Mucosa of rectum (tissue), 2 donors: ENCODE measurements around the gene AKT3.
A peak's percentile ranks its signal among the peaks of the same experiment; 100 is the strongest.

Experiments used
- H3K27ac ChIP-seq, 2 donors: one replicate each; pipeline ENCODE4 v1.7.0; 2013; ENCODE audit warnings: inconsistent platforms in 2 of 2, low read depth in 2 of 2, low read length in 2 of 2
- H3K27me3 ChIP-seq, 2 donors: one replicate each; pipeline ENCODE4 v1.7.0; 2013; ENCODE audit warnings: low read length in 2 of 2; ENCODE audit not compliant: control insufficient read depth in 2 of 2, insufficient read depth in 2 of 2
- H3K36me3 ChIP-seq, 2 donors: one replicate each; pipeline ENCODE4 v1.7.0; 2013; ENCODE audit warnings: low read length in 2 of 2; ENCODE audit not compliant: control insufficient read depth in 2 of 2, insufficient read depth in 2 of 2
- H3K4me1 ChIP-seq, 2 donors: one replicate each; pipeline ENCODE4 v1.7.0; 2013; ENCODE audit warnings: low read length in 2 of 2, mild to moderate bottlenecking in 1 of 2; ENCODE audit not compliant: control insufficient read depth in 2 of 2, insufficient read depth in 2 of 2
- H3K4me3 ChIP-seq, 2 donors: one replicate each; pipeline ENCODE4 v1.7.0; 2013; ENCODE audit warnings: low read length in 2 of 2
- H3K9ac ChIP-seq, 2 donors: one replicate each; pipeline ENCODE4 v1.7.0; 2013; ENCODE audit warnings: low read length in 2 of 2, low read depth in 1 of 2, mild to moderate bottlenecking in 1 of 2
- H3K9me3 ChIP-seq, 2 donors: one replicate each; pipeline ENCODE4 v1.7.0; 2013; ENCODE audit warnings: low read length in 2 of 2; ENCODE audit not compliant: control insufficient read depth in 2 of 2
- donor health status: healthy.
- donor health status: Normal muscosa, but diverticular disease.

The AKT3 gene

GRCh38 chr1:243715285-243715684, 134.8 kb downstream of the AKT3 start:
- H3K9ac ChIP-seq = no peak overlapping the region
- H3K4me3 ChIP-seq = no peak overlapping the region
- no peaks in the 10 kb centered on the region for H3K27me3 ChIP-seq
- no peaks in the 10 kb centered on the region for H3K36me3 ChIP-seq
- no peaks in the 10 kb centered on the region for H3K4me1 ChIP-seq
- no peak overlapping the region for H3K27ac ChIP-seq
- H3K9me3 ChIP-seq = no peaks in the 10 kb centered on the region

- no peak overlapping the region for H3K9ac ChIP-seq
- H3K36me3 ChIP-seq = no peaks in the 10 kb centered on the region
- H3K9me3 ChIP-seq = no peaks in the 10 kb centered on the region
- peak overlapping the region in 1 of 2 donors; percentile 17 for H3K4me3 ChIP-seq
- H3K27me3 ChIP-seq = no peaks in the 10 kb centered on the region
- H3K27ac ChIP-seq = no peak overlapping the region
- H3K4me1 ChIP-seq = no peaks in the 10 kb centered on the region
These were observed 136.4 kb downstream of the AKT3 start for GRCh38 chr1:243713470-243714186.

- H3K4me3 ChIP-seq = peak overlapping the region in 1 of 2 donors; percentile 17
- H3K27ac ChIP-seq = no peak overlapping the region
These were observed 137.1 kb downstream of the AKT3 start for GRCh38 chr1:243712941-243713340.

GRCh38 chr1:243712242-243712641, 137.8 kb downstream of the AKT3 start:
- H3K9ac ChIP-seq = no peak overlapping the region
- no peak overlapping the region for H3K27ac ChIP-seq

More at GRCh38 chr1:243712941-243713340, 137.1 kb downstream of the AKT3 start:
- Histone ChIP-seq H3K27me3 (no peaks in the 10 kb centered on the region), H3K9ac (no peak overlapping the region), H3K36me3 (no peaks in the 10 kb centered on the region), H3K4me1 (no peaks in the 10 kb centered on the region), H3K9me3 (no peaks in the 10 kb centered on the region)

GRCh38 chr1:243710467-243710866, 139.6 kb downstream of the AKT3 start:
- no peaks in the 10 kb centered on the region for H3K4me1 ChIP-seq
- no peak overlapping the region for H3K27ac ChIP-seq
- no peaks in the 10 kb centered on the region for H3K9me3 ChIP-seq
- no peak overlapping the region for H3K4me3 ChIP-seq
- H3K9ac ChIP-seq = no peak overlapping the region
- no peaks in the 10 kb centered on the region for H3K27me3 ChIP-seq
- no peaks in the 10 kb centered on the region for H3K36me3 ChIP-seq

More at GRCh38 chr1:243712242-243712641, 137.8 kb downstream of the AKT3 start:
- H3K36me3 ChIP-seq = no peaks in the 10 kb centered on the region
- no peak overlapping the region for H3K4me3 ChIP-seq
- no peaks in the 10 kb centered on the region for H3K9me3 ChIP-seq
- H3K4me1 ChIP-seq = no peaks in the 10 kb centered on the region
- H3K27me3 ChIP-seq = no peaks in the 10 kb centered on the region

GRCh38 chr1:243708210-243708609, 141.8 kb downstream of the AKT3 start:
- H3K9ac ChIP-seq = no peak overlapping the region
- no peaks in the 10 kb centered on the region for H3K36me3 ChIP-seq
- no peaks in the 10 kb centered on the region for H3K9me3 ChIP-seq
- no peaks in the 10 kb centered on the region for H3K4me1 ChIP-seq
- H3K27me3 ChIP-seq = no peaks in the 10 kb centered on the region
- no peak overlapping the region for H3K4me3 ChIP-seq
- no peak overlapping the region for H3K27ac ChIP-seq

GRCh38 chr1:243706563-243706962, 143.5 kb downstream of the AKT3 start:
- no peaks in the 10 kb centered on the region for H3K36me3 ChIP-seq
- no peak overlapping the region for H3K9ac ChIP-seq
- no peak overlapping the region for H3K27ac ChIP-seq
- H3K4me3 ChIP-seq = no peak overlapping the region
- no peaks in the 10 kb centered on the region for H3K4me1 ChIP-seq
- H3K27me3 ChIP-seq = no peaks in the 10 kb centered on the region
- H3K9me3 ChIP-seq = no peaks in the 10 kb centered on the region

GRCh38 chr1:243705585-243705984, 144.5 kb downstream of the AKT3 start:
- H3K4me1 ChIP-seq = no peaks in the 10 kb centered on the region
- no peak overlapping the region for H3K4me3 ChIP-seq
- no peaks in the 10 kb centered on the region for H3K36me3 ChIP-seq
- no peaks in the 10 kb centered on the region for H3K27me3 ChIP-seq
- no peaks in the 10 kb centered on the region for H3K9me3 ChIP-seq
- no peak overlapping the region for H3K9ac ChIP-seq
- no peak overlapping the region for H3K27ac ChIP-seq

- Histone ChIP-seq H3K9me3 (no peaks in the 10 kb centered on the region), H3K4me1 (no peaks in the 10 kb centered on the region), H3K36me3 (no peaks in the 10 kb centered on the region), H3K27ac (no peak overlapping the region), H3K4me3 (no peak overlapping the region), H3K27me3 (no peaks in the 10 kb centered on the region), H3K9ac (no peak overlapping the region)
These were observed 148.2 kb downstream of the AKT3 start for GRCh38 chr1:243701872-243702271.

GRCh38 chr1:243693800-243694199, 156.2 kb downstream of the AKT3 start:
- Histone ChIP-seq H3K27me3 (no peaks in the 10 kb centered on the region), H3K36me3 (no peaks in the 10 kb centered on the region), H3K4me3 (no peak overlapping the region), H3K9me3 (no peaks in the 10 kb centered on the region), H3K9ac (no peak overlapping the region), H3K4me1 (no peaks in the 10 kb centered on the region), H3K27ac (no peak overlapping the region)
